T-helper 2 cell treated with Interferon-gamma antibody and Interleukin-4, amounts not matched to agents 100 ng/mL and 5 ng/mL, for 36 hours (primary cell): Measurements from ENCODE around the gene USP34. TPM values are rescaled to one million over a fixed set of nuclear protein-coding genes. Genes with fewer than 3 reads are reported as not detected.
"Not testable (repeated sequence)": the region's sequence is repeated elsewhere in the genome, so short reads cannot be mapped to it uniquely, and the experiment has no call there.

Experiments used
- intact Hi-C: fragments of 100-400 bp; cut with micrococcal nuclease; formaldehyde crosslinking; loops from one replicate; pipeline ENCODE4 v1.15.1; 2023
- total RNA-seq: library from RNA; stranded (reverse); gene quantifications from 2 replicates; pipeline ENCODE4 v1.2.3, GENCODE V29; 2022

Gene USP34, protein sequence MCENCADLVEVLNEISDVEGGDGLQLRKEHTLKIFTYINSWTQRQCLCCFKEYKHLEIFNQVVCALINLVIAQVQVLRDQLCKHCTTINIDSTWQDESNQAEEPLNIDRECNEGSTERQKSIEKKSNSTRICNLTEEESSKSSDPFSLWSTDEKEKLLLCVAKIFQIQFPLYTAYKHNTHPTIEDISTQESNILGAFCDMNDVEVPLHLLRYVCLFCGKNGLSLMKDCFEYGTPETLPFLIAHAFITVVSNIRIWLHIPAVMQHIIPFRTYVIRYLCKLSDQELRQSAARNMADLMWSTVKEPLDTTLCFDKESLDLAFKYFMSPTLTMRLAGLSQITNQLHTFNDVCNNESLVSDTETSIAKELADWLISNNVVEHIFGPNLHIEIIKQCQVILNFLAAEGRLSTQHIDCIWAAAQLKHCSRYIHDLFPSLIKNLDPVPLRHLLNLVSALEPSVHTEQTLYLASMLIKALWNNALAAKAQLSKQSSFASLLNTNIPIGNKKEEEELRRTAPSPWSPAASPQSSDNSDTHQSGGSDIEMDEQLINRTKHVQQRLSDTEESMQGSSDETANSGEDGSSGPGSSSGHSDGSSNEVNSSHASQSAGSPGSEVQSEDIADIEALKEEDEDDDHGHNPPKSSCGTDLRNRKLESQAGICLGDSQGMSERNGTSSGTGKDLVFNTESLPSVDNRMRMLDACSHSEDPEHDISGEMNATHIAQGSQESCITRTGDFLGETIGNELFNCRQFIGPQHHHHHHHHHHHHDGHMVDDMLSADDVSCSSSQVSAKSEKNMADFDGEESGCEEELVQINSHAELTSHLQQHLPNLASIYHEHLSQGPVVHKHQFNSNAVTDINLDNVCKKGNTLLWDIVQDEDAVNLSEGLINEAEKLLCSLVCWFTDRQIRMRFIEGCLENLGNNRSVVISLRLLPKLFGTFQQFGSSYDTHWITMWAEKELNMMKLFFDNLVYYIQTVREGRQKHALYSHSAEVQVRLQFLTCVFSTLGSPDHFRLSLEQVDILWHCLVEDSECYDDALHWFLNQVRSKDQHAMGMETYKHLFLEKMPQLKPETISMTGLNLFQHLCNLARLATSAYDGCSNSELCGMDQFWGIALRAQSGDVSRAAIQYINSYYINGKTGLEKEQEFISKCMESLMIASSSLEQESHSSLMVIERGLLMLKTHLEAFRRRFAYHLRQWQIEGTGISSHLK (N-terminal part only)
- 94.8 and 96.6 TPM in 2 replicates for total RNA-seq

DNA sequence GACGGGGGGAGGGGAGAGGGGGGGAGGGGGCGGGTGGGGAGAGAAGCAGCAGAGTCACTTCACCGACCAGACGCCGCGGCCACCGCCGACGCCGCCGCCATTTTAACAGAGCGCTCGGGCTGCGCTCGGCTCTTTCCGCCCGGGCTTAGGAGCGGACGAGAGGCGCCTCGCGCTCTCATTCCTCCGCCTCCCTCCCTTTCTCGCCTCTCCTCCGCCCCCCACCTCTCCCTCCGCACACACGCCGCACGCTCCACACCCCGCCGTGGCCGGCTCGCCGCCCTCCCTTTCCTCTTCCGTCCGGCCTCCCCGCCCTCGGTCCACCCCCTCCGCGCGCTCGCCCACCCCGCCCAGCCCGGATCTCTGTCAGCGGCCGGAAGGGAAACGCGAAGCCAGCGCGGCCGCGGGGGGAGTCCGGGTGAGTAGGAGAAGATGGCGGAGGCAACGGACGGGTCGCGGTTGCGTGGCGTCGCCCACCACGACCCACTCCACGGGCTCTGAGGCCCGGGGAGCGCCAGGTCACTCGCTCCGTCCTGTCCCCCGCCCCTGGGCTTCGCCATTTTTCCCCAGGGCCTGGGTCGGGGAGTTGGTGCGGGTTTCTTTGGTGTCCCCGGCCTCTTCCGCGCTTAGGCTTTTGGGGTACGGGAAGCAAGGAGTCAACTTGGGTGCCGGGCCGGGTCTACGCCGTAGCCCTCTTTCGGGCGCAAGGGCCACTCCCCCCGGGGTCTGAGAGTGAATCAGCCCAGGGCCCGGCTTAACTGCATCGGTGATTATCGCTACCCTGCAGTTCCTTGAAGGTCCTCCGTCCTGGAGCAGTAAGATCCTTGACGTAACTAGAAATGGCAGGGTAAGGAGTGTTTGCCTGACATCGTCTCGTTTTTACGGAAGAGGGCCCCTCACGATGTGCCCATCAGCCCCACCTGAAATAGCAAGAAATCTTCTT is at the start of gene USP34:
USP34 (minus strand) TSS at position 123 of the 940 bp plus-strand sequence. CDS start 395 bp downstream, outside the sequence.
- intact Hi-C loops, result loop anchor here (1.0 to 10.0 kb wide), 13 partner anchors 44 to 1236 kb away; partner anchors contain the start of genes CCT4, EHBP1, FAM161A and PEX13

- intact Hi-C loops, result no loop called here
Observed at GRCh38 chr2:61520261-61520660, 49.4 kb upstream of the USP34 start.

DNA sequence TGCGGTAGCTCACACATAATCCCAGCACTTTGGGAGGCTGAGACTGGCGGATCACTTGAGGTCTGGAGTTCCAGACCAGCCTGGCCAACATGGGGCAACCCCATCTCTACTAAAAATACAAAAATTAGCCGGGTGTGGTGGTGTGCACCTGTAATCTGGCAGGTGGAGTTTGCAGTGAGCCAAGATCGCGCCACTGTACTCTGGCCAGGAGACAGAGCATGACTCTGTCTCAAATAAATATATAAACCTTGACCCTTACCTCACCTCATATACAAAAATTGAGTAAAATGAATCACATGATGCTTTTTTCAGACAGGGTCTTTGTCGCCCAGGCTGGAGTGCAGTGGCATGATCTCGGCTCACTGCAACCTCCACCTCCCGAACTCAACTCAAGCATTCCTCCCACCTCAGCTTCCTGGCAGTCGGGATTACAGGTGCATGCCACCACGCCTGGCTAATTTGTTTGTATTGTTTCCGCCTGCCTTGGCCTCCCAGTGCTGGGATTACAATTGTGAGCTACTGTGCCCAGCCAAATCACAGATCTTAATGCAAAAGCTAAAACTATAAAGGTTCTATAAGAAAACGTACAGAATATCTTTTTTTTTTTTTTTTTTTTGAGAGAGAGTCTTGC is 42.0 kb upstream of the USP34 start:
- intact Hi-C loops, result no loop called here

DNA sequence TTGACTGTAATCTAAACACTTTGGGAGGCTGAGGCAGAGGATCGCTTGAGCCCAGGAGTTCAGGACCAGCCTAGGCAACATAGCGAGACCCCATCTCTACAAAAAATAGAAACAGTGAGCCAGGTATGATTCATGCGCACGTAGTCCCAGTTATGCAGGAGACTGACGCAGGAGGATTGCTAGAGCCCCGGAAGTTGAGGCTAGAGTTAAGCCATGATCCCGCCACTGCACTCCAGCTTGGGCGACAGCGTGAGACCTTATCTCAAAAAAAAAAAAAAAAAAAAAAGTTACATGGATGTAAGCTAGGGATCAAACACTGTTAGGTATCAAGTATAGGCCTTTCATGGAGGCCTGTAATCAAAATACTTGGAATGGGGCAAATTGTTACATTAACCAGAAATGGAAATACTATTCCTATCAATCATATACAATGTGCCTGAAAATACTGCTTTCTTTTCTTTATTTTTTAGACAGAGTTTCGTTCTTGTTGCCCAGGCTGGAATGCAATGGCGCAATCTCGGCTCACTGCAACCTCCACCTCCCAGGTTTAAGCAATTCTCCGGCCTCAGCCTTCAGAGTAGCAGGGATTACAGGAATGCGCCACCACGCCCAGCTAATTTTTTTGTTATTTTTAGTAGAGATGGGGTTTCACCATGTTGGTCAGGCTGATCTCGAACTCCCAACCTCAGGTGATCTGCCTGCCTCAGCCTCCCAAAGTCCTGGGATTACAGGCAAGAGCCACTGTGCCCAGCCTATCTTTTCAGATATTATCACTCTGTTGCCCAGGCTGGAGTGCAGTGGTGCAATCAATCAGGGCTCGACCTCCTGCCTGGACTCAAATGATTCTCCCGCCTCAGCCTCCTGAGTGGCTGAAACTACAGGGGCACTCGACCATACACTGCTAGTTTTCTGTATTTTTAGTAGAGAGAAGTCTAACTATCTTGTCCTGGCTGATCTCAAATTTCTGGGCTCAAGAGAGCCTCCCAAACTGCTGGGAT is 40.1 kb upstream of the USP34 start:
- intact Hi-C loops, result no loop called here

DNA sequence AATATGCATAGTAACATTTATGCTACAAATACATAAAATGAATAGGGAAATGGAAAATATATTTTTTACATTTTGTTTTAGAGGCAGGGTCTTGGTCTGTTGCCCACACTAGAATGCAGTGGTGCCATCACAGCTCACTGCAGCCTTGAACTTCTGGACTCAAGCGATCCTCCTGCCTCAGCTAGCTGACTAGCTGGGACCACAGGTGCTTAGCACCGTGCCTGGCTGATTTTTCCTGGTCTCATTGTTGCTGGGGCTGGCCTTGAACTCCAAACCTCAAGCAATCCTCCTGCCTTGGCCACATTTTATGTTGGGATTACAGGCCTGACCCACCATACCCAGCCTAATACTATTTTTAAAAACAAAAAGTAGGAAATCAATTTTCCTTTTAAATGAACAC is 34.1 kb upstream of the USP34 start:
- intact Hi-C loops, result no loop called here

GRCh38 chr2:61499060-61499459 is 28.2 kb upstream of the USP34 start:
- intact Hi-C loops, result no loop called here

DNA sequence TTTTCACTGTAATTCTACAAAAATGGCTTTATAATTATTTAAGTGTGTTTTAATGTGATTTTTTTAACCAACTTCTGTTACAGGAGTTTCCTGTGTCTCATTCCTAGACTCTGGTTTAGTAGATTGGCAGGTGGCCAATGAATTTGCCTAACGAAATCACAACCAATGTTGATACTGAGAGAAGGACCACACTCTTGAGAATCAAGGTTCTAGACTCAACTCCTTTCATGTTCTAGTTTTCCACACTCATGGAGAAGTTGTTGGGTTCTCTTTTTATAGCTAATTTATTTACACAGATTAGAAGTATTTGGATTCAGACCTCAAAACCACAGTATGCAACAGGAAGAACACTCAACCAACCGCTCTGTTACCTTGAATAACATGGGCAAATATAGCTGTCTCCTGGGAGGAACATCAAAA is 22.6 kb upstream of the USP34 start:
- intact Hi-C loops, result loop anchor here (5.0 kb wide), 1 partner anchor 44 kb away; the partner anchor contains the start of gene XPO1

GRCh38 chr2:61492476-61492875 is 21.6 kb upstream of the USP34 start:
- intact Hi-C loops, result loop anchor here (5.0 kb wide), 1 partner anchor 45 kb away; the partner anchor contains the start of gene XPO1

DNA sequence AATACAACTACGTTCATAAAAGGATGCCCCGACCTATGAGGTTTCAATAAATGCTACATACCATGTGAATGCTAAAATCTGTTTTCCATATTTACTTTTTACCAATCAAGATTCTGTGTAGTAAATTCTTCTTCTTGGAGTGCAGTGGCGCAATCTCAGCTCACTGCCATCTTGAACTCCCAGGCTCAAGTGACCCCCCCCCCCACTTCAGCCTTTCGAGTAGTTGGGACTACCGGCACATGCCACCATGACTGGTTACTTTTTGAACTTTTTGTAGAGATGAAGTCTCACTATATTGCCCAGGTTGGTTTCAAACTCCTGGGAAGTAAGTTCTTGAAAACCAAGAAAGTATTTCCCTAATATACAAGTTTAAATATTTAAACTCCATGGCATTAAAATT is 14.4 kb upstream of the USP34 start:
- intact Hi-C loops, result no loop called here

DNA sequence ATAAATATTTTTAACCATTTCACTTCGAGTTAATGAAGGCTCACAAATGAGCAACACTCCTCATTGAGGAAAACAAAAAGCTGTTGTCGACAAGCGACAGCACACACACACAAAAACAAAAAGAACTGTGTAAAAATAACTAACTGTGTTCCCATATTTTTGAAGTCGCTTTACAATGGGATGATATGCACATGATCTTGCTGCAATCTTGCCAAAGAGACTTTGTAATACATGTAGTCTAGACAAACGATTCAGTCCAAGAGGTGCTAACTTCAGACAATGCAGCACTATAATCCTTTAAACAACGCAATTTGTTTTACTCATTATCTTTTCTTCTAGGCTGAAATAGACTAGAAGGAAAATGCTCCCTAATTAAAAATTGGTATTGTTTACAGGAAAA is 7.2 kb upstream of the USP34 start:
- intact Hi-C loops, result loop anchor here (10.0 kb wide), 2 partner anchors 217 to 413 kb away; partner anchors contain the start of gene SANBR

- intact Hi-C loops, result loop anchor here (10.0 kb wide), 2 partner anchors 218 to 412 kb away; partner anchors contain the start of gene SANBR
Observed at GRCh38 chr2:61476929-61477589, 6.2 kb upstream of the USP34 start.

DNA sequence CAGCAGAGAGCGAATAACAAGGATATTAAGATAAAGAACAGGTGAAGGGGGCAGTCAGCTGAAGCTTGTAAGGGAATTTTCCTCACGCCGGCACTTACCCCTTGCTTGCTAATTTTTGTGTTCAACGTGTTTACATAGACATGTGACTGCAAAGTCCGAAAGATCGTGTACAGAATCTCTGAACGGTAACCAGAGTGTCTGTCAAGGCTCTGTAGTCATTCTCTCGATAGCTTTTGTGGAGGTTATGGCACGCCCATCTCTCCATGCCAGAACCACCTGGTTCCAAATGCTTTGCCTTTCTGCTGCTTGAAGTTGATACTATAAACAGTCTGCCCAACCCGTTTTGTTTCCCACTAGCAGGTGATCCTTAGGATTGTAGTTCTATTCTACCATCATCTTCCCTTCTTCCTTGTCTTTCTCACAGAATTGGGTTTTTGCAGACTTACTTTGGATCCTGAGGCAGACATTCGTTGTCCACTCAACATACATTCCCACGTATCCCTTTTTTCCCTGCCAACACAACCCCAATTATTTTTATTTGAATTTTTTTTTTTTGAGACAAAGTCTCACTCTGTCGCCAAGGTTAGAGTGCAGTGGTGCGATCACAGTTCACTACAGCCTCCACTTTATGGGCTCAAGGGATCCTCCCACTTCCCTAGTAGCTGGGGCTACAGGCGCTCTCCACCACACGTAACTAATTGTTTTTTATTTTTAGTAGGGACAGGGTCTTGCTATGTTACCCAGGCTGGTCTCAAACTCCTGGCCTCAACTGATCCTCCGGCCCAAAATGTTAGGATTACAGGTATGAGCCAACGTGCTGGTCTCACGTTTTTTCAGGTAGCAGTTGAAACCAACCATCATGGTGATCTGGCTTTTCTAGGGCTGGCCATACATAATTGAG is 1.3 kb upstream of the USP34 start:
- intact Hi-C loops, result loop anchor here (1.0 to 10.0 kb wide), 13 partner anchors 45 to 1235 kb away; partner anchors contain the start of genes CCT4, EHBP1, FAM161A and PEX13

- intact Hi-C loops, result loop anchor here (2.0 to 10.0 kb wide), 8 partner anchors 44 to 1237 kb away; partner anchors contain the start of genes EHBP1, FAM161A, PEX13 and PUS10
Observed at GRCh38 chr2:61470122-61470951, 550 bp downstream of the USP34 start.

- intact Hi-C loops, result loop anchor here (2.0 to 10.0 kb wide), 8 partner anchors 43 to 1238 kb away; partner anchors contain the start of genes EHBP1, FAM161A, PEX13 and PUS10
Observed at GRCh38 chr2:61469424-61470121, 1.3 kb downstream of the USP34 start.

- intact Hi-C loops, result not testable (repeated sequence)
Observed at GRCh38 chr2:61468231-61468630, 2.7 kb downstream of the USP34 start.
